ENCODE data around the gene PLP1.

PLP1 gene

GRCh38 chrX:103830848-103831247 is 54.2 kb downstream of the PLP1 start:
- DNase-seq (ENCODE audit: low read depth, low spot score), result no peak

- no peak for DNase-seq (ENCODE audit: low read depth, low spot score)
Observed at GRCh38 chrX:103831342-103831802, 54.7 kb downstream of the PLP1 start.

DNA sequence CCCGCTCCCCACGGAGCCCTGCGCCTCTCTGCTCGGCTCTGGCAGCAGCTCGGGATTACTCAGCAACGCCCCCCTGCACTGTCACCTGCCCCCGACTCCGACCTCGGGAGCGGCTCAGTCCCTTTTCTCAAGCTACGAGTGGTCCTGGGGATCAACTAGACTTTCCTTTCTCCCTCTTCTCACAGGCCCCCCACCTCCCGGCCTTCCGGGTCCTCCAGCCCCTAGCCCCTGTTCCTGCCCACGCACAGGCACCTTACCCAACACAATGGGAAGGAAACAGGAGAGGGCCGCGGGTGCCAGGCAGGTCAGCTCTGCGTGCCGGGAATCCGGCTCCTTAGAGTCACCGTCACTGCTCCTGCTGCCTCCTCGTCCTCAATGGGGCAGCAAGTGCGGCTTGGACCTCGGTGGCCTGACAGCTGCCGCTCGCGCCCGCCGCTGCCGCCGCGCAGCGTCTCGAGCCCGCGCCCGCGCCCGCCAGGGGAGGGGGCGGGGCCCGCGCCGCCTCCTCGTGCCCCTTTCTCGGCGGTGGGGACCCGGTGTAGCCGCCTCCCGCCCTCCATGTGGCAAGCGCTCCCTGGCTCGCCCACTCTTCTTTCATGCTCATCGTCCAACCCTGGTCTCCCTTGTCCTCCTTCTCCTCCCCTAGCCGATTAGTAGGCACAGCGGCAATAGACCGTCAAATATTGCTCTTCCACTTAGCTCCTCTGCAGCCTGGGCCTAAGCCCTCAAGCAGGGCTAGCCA is 55.3 kb downstream of the PLP1 start, which contains the start of gene RAB9B:
Gene RAB9B (minus strand): TSS at position 455 of the 742 bp plus-strand sequence. CDS start 6,473 bp downstream, outside the sequence.
- no peak for DNase-seq (ENCODE audit: low read depth, low spot score)

DNA sequence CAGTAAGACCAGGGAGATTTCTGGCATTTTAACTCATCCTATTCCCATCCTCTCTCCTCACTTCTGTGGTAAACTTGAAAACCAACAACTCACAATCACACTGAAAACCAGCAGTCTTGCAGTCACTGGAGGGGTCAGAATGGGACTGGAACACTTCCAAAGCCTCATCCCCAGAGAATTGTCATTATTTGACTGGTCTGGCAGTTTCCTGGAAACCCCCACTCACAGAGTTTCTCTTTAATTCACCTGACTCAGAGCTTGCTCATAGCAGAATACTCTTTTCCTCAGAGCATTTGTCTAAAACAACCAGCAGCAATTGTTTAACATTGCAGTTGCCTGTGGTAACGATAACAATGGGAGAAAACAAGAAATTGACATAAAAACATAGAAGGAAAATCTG is 62.8 kb downstream of the PLP1 start:
- no peak for DNase-seq (ENCODE audit: low read depth, low spot score)
